ENCODE results near the gene MOK.

DNA sequence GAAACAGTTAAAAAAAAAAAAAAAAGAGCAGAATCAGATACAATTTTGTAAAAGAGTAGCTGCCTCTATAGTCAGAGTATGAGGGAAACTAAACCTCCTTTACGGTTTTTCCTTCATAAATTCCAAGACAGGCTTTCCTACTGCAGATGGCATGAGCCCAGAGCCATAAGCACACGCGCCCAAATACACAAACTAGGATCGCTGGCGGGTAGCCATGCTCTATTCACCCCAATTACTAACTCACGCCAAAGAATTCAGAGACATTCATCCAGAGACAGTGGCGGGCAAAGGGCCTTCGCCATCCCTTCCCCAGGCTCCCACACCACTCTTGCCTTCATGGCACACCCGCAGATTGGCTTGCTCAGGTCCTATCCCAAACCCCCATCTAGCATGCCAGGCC lies 48.2 kb downstream of the MOK start:
- TF ChIP-seq SUZ12 (IDR thresholded peaks at IDR 0.05; ENCODE audit: extremely low read depth, insufficient read depth, insufficient read length), result no peak
- TF ChIP-seq YY1 (IDR thresholded peaks at IDR 0.05; ENCODE audit: insufficient read depth, insufficient read length), result no peak
- no peak for TF ChIP-seq ZNF274 (IDR thresholded peaks at IDR 0.05; ENCODE audit: low read depth, low read length)
